T-cell (primary cell): Measurements from ENCODE around the gene NEK8. TPM values are rescaled to one million over a fixed set of nuclear protein-coding genes. Genes with fewer than 3 reads are reported as not detected.
A peak's percentile ranks its signal among the peaks of the same experiment; 100 is the strongest.

Source experiments
- ATAC-seq, 4 experiments: fragments of 200-7000 bp in 3 of 4; fragments of 150-1000 bp in 1 of 4; cut with Tn5 transposase; replicated peaks in 1 of 4; 1 replicate in 3 of 4; 2 replicates in 1 of 4; pipeline ENCODE4 v1.10.0; 2021; ENCODE audit warnings: moderate library complexity in 3 of 4, mild to moderate bottlenecking in 2 of 4, moderate number of reproducible peaks in 1 of 4
- CTCF ChIA-PET, 2 donors: fragments of 300-600 bp; sonication (Branson Sonifier 250); formaldehyde crosslinking; loops; one replicate each; lab custom pipeline; 2022; ENCODE audit warnings: antibody characterized with exemption in 2 of 2; lab: Charles Lee
- POLR2A ChIA-PET, 2 donors: fragments of 300-600 bp; sonication (Branson Sonifier 250); formaldehyde crosslinking; loops; one replicate each; lab custom pipeline; 2022; ENCODE audit warnings: antibody characterized with exemption in 2 of 2; lab: Charles Lee
- DNase-seq, 35 experiments: peaks; one replicate each; pipeline versions ENCODE4 v3.0.0 to v3.0.0-alpha.2; 2013 to 2023
- H3K27ac ChIP-seq: one replicate; pipeline ENCODE4 v1.5.1; 2013; ENCODE audit warnings: low read length
- H3K27me3 ChIP-seq, 2 experiments: replicated peaks in 1 of 2; 1 replicate in 1 of 2; 2 replicates in 1 of 2; pipeline versions ENCODE4 v1.6.1 to v1.7.0; 2013; ENCODE audit warnings: low read length in 1 of 2, mixed read lengths in 1 of 2; ENCODE audit not compliant: control insufficient read depth in 2 of 2, insufficient read depth in 2 of 2; ENCODE audit errors: extremely low read depth in 1 of 2
- H3K36me3 ChIP-seq, 2 donors: 1 replicate in 1 of 2; 2 replicates in 1 of 2; pipeline versions ENCODE4 v1.6.1 to v1.7.0; 2013; ENCODE audit warnings: low read length in 1 of 2; ENCODE audit not compliant: control insufficient read depth in 2 of 2, insufficient read depth in 1 of 2; ENCODE audit errors: extremely low read depth in 1 of 2
- H3K4me1 ChIP-seq, 2 experiments: 1 replicate in 1 of 2; 2 replicates in 1 of 2; pipeline versions ENCODE4 v1.6.1 to v1.7.0; 2013; ENCODE audit warnings: low read length in 2 of 2, mixed read lengths in 1 of 2; ENCODE audit not compliant: insufficient read depth in 2 of 2, control insufficient read depth in 1 of 2; ENCODE audit errors: extremely low read depth in 1 of 2
- H3K4me3 ChIP-seq, 2 donors: 1 replicate in 1 of 2; 2 replicates in 1 of 2; pipeline versions ENCODE4 v1.5.1 to v1.7.0; 2013; ENCODE audit warnings: mild to moderate bottlenecking in 2 of 2, low read length in 1 of 2, moderate library complexity in 1 of 2; ENCODE audit not compliant: control insufficient read depth in 1 of 2; ENCODE audit errors: extremely low read depth in 1 of 2
- H3K9me3 ChIP-seq: 2 replicates; pipeline ENCODE4 v1.7.0; 2013
- H3K27ac Mint-ChIP-seq, 2 donors: one replicate each; pipeline ENCODE4 v1.8.0; 2020 to 2021; ENCODE audit warnings: mild to moderate bottlenecking in 2 of 2, mixed read lengths in 2 of 2
- H3K27me3 Mint-ChIP-seq, 2 donors: one replicate each; pipeline ENCODE4 v1.8.0; 2021 to 2022; ENCODE audit warnings: mixed read lengths in 2 of 2
- H3K36me3 Mint-ChIP-seq: one replicate; pipeline ENCODE4 v1.8.0; 2021; ENCODE audit warnings: mixed read lengths
- H3K4me1 Mint-ChIP-seq, 3 donors: one replicate each; pipeline ENCODE4 v1.8.0; 2020 to 2022; ENCODE audit warnings: mixed read lengths in 3 of 3, mild to moderate bottlenecking in 1 of 3
- H3K4me3 Mint-ChIP-seq, 3 donors: one replicate each; pipeline ENCODE4 v1.8.0; 2020 to 2022; ENCODE audit warnings: mild to moderate bottlenecking in 3 of 3, mixed read lengths in 3 of 3, moderate library complexity in 3 of 3
- H3K9me3 Mint-ChIP-seq, 3 donors: one replicate each; pipeline ENCODE4 v1.8.0; 2020 to 2022; ENCODE audit warnings: mixed read lengths in 3 of 3
- WGBS: methylation state at CpG from one replicate; pipeline ENCODE4 v1.1.5; 2013; ENCODE audit warnings: missing lambda C conversion rate; ENCODE audit not compliant: insufficient coverage; 5-methylcytosine and 5-hydroxymethylcytosine counted together
- total RNA-seq, 35 experiments: library from RNA in 6 of 35; stranded (reverse) in 6 of 35; fragments of 120-200 nt in 1 of 35; gene quantifications; one replicate each; pipeline versions ENCODE4 v1.2.1 to v1.2.4 and lab custom pipeline; 2013 to 2026

Gene NEK8
- total RNA-seq, 5 donors from 2014 or later (not counting 1 experiment from before 2014, with no cell fraction given): 7.7 to 13.6 (median 12.7) TPM

- no peaks in the 10 kb centered on the region for H3K27me3 ChIP-seq
- Mint-ChIP-seq H3K4me3 (no peak overlapping the region), H3K4me1 (peaks cover 5 to 30% (median 25%) of the 10 kb centered on the region in 3 donors), H3K36me3 (peaks cover 4% of the 10 kb centered on the region), H3K27me3 (no peaks in the 10 kb centered on the region), H3K27ac (no peak overlapping the region), H3K9me3 (no peaks in the 10 kb centered on the region)
- 96% methylated on average over 15 of the region's 18 CpGs for WGBS
- ChIA-PET CTCF (interaction anchor here (0.6 to 12.2 kb wide), 6 partner anchors 13 to 202 kb away, joined by 3 to 197 read pairs (median 6); partner anchors contain the start of genes NEK8 (in 2 of the 2), TLCD1 (in 2 of the 2), RPL23A (in 1 of the 2) and SUPT6H (in 1 of the 2)), POLR2A (interaction anchor here in 1 of 2 donors (1.0 kb wide), 1 partner anchor 29 kb away, joined by 4 read pairs; the partner anchor contains the start of gene RPL23A)
- H3K27ac ChIP-seq: no peak overlapping the region
- peaks cover 13 to 17% of the 10 kb centered on the region in 2 donors for H3K36me3 ChIP-seq
- H3K4me3 ChIP-seq: no peak overlapping the region
- ATAC-seq: no peak
- DNase-seq: no peak
- no peaks in the 10 kb centered on the region for H3K9me3 ChIP-seq
- H3K4me1 ChIP-seq: peaks cover 16 to 38% of the 10 kb centered on the region in 2 experiments
These were observed 20.4 kb downstream of the NEK8 start for GRCh38 chr17:28748852-28749515.

- H3K4me1 ChIP-seq: peaks cover 16 to 33% of the 10 kb centered on the region in 2 experiments
- no peaks in the 10 kb centered on the region for H3K9me3 ChIP-seq
- WGBS: 69% methylated on average over 6 of the region's 11 CpGs
- DNase-seq (no peak), ATAC-seq (peak in 1 of 4 experiments; percentile 2)
- Mint-ChIP-seq H3K4me3 (no peak overlapping the region), H3K9me3 (no peaks in the 10 kb centered on the region), H3K4me1 (peaks cover 5 to 28% (median 25%) of the 10 kb centered on the region in 3 donors), H3K27ac (peak overlapping the region in 1 of 2 donors; percentile 58), H3K27me3 (no peaks in the 10 kb centered on the region), H3K36me3 (peaks cover 4% of the 10 kb centered on the region)
- H3K27ac ChIP-seq: no peak overlapping the region
- H3K4me3 ChIP-seq: no peak overlapping the region
- H3K27me3 ChIP-seq: no peaks in the 10 kb centered on the region
- ChIA-PET POLR2A (interaction anchor here (1.0 to 1.3 kb wide), 5 partner anchors 20 to 30 kb away, joined by 3 to 10 read pairs (median 4); partner anchors contain the start of genes NEK8 (in 1 of the 2), RPL23A (in 1 of the 2) and TLCD1 (in 1 of the 2)), CTCF (interaction anchor here (0.5 to 12.2 kb wide), 13 partner anchors 9 to 201 kb away, joined by 3 to 197 read pairs (median 3); partner anchors contain the start of genes NEK8 (in 2 of the 2), TLCD1 (in 2 of the 2), BLTP2 (in 1 of the 2) and FAM222B (in 1 of the 2))
- H3K36me3 ChIP-seq: peaks cover 13 to 17% of the 10 kb centered on the region in 2 donors
These were observed 21.1 kb downstream of the NEK8 start for GRCh38 chr17:28749516-28750177.

- no peak overlapping the region for H3K4me3 ChIP-seq
- ChIA-PET CTCF (interaction anchor here (0.6 to 12.2 kb wide), 14 partner anchors 13 to 212 kb away, joined by 3 to 197 read pairs (median 3); partner anchors contain the start of genes NEK8 (in 2 of the 2), TLCD1 (in 2 of the 2), BLTP2 (in 1 of the 2) and FAM222B (in 1 of the 2)), POLR2A (interaction anchor here (1.0 to 1.3 kb wide), 5 partner anchors 21 to 31 kb away, joined by 3 to 10 read pairs (median 4); partner anchors contain the start of genes NEK8 (in 1 of the 2), RPL23A (in 1 of the 2) and TLCD1 (in 1 of the 2))
- no peaks in the 10 kb centered on the region for H3K27me3 ChIP-seq
- Mint-ChIP-seq H3K27me3 (no peaks in the 10 kb centered on the region), H3K4me3 (no peak overlapping the region), H3K27ac (peak overlapping the region in 1 of 2 donors; percentile 58), H3K9me3 (no peaks in the 10 kb centered on the region), H3K4me1 (peaks cover 5 to 20% (median 20%) of the 10 kb centered on the region in 3 donors), H3K36me3 (peaks cover 4% of the 10 kb centered on the region)
- WGBS: 34% methylated on average over 12 of the region's 20 CpGs
- H3K27ac ChIP-seq: no peak overlapping the region
- H3K4me1 ChIP-seq: peaks cover 9 to 25% of the 10 kb centered on the region in 2 experiments
- peaks cover 13 to 17% of the 10 kb centered on the region in 2 donors for H3K36me3 ChIP-seq
- no peaks in the 10 kb centered on the region for H3K9me3 ChIP-seq
- DNase-seq (peak; percentile 66 to 94 (median 83)), ATAC-seq (peak; percentile 82 to 92 (median 86))
These were observed 21.8 kb downstream of the NEK8 start for GRCh38 chr17:28750178-28751047.

GRCh38 chr17:28751600-28752366 is 23.2 kb downstream of the NEK8 start:
- no peak for ATAC-seq
- Histone ChIP-seq H3K4me3 (no peak overlapping the region), H3K27me3 (no peaks in the 10 kb centered on the region), H3K4me1 (peaks cover 0 to 11% of the 10 kb centered on the region in 2 experiments), H3K9me3 (no peaks in the 10 kb centered on the region), H3K36me3 (peaks cover 13 to 17% of the 10 kb centered on the region in 2 donors), H3K27ac (no peak overlapping the region)
- Mint-ChIP-seq H3K4me1 (peaks cover 5 to 8% (median 8%) of the 10 kb centered on the region in 3 donors), H3K27me3 (no peaks in the 10 kb centered on the region), H3K4me3 (no peak overlapping the region), H3K9me3 (no peaks in the 10 kb centered on the region), H3K27ac (no peak overlapping the region), H3K36me3 (peaks cover 4% of the 10 kb centered on the region)
- DNase-seq: no peak
- WGBS: 100% methylated on average over 2 of the region's 10 CpGs
- ChIA-PET POLR2A (interaction anchor here (0.5 to 0.7 kb wide), 3 partner anchors 11 to 76 kb away, joined by 3 to 4 read pairs (median 3); partner anchors contain the start of gene TLCD1 (in 1 of the 2)), CTCF (interaction anchor here (0.6 to 12.2 kb wide), 10 partner anchors 11 to 288 kb away, joined by 3 to 197 read pairs (median 4); partner anchors contain the start of genes NEK8 (in 1 of the 2), RPL23A (in 1 of the 2) and TLCD1 (in 1 of the 2))

GRCh38 chr17:28755486-28755885 is 26.9 kb downstream of the NEK8 start:
- Histone ChIP-seq H3K4me1 (no peaks in the 10 kb centered on the region), H3K4me3 (no peak overlapping the region), H3K9me3 (no peaks in the 10 kb centered on the region), H3K36me3 (peaks cover 8 to 33% of the 10 kb centered on the region in 2 donors), H3K27me3 (no peaks in the 10 kb centered on the region), H3K27ac (no peak overlapping the region)
- ChIA-PET CTCF (no interaction called here), POLR2A (no interaction called here)
- Mint-ChIP-seq H3K9me3 (no peaks in the 10 kb centered on the region), H3K4me3 (no peak overlapping the region), H3K27me3 (no peaks in the 10 kb centered on the region), H3K36me3 (peaks cover 21% of the 10 kb centered on the region), H3K27ac (no peak overlapping the region), H3K4me1 (peaks cover 0 to 3% (median 0%) of the 10 kb centered on the region in 3 donors)
- DNase-seq: no peak
- 100% methylated on average over 3 of the region's 7 CpGs for WGBS
- ATAC-seq: no peak
